Measurements from ENCODE around the gene LRCH3. TPM values are rescaled to one million over a fixed set of nuclear protein-coding genes. Genes with fewer than 3 reads are reported as not detected.

Gene LRCH3
- total and polyA plus RNA-seq, 2 of the 13 experiments (the other 11 are each of a cell fraction or from before 2014, with no cell fraction given): 25.5 to 103 TPM

DNA sequence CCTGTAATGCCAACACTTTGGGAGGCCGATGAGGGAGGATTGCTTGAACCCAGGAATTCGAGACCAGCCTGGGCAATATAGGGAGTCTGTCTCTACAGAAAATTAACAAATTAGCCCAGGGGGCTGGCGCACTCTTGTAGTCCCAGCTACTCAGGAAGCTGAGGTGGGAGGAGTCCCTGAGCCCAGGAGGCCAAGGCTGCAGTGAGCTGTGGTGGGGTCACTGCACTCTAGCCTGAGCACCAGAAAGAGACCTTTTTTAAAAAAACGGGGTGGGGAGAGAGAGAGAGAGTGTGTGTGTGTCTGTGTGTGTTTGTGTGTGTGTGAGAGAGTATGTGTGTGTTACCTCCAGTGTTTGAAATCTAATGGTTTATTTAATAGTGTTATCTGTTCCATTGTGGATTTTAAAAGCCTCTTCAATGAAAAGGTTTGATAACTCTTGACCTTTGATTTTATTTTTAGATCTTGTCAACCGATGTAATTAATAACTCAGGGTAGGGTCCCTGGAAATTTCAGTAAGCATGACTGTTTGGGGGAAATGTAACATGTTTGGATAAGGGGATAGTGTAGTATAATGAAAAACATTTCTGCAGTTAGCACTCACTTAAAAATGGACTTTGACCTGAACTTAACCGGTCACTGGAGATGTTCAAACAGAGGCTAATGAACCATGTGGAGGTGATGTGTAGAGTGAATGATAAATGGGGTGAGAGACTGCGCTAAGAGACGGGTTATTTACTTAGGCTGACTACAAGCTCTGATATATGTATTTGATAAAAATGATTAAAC, 29.7 kb downstream of the LRCH3 start (continued):
- TF ChIP-seq, protein P1, sequence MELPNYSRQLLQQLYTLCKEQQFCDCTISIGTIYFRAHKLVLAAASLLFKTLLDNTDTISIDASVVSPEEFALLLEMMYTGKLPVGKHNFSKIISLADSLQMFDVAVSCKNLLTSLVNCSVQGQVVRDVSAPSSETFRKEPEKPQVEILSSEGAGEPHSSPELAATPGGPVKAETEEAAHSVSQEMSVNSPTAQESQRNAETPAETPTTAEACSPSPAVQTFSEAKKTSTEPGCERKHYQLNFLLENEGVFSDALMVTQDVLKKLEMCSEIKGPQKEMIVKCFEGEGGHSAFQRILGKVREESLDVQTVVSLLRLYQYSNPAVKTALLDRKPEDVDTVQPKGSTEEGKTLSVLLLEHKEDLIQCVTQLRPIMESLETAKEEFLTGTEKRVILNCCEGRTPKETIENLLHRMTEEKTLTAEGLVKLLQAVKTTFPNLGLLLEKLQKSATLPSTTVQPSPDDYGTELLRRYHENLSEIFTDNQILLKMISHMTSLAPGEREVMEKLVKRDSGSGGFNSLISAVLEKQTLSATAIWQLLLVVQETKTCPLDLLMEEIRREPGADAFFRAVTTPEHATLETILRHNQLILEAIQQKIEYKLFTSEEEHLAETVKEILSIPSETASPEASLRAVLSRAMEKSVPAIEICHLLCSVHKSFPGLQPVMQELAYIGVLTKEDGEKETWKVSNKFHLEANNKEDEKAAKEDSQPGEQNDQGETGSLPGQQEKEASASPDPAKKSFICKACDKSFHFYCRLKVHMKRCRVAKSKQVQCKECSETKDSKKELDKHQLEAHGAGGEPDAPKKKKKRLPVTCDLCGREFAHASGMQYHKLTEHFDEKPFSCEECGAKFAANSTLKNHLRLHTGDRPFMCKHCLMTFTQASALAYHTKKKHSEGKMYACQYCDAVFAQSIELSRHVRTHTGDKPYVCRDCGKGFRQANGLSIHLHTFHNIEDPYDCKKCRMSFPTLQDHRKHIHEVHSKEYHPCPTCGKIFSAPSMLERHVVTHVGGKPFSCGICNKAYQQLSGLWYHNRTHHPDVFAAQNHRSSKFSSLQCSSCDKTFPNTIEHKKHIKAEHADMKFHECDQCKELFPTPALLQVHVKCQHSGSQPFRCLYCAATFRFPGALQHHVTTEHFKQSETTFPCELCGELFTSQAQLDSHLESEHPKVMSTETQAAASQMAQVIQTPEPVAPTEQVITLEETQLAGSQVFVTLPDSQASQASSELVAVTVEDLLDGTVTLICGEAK (IDR thresholded peaks at IDR 0.05): no peak
- TF ChIP-seq, protein P1 (CRISPR knock-in tag; IDR thresholded peaks at IDR 0.05): no peak
- TF ChIP-seq ZNF326 (CRISPR knock-in tag; IDR thresholded peaks at IDR 0.05; ENCODE audit: borderline replicate concordance) (no peak), NCOA5 (CRISPR knock-in tag; IDR thresholded peaks at IDR 0.05) (no peak), ARNTL (CRISPR knock-in tag; IDR thresholded peaks at IDR 0.05) (no peak; the same call in 1 of the 2 replicates), NR0B2 (CRISPR knock-in tag; IDR thresholded peaks at IDR 0.05) (no peak), REPIN1 (CRISPR knock-in tag; IDR thresholded peaks at IDR 0.05; ENCODE audit: borderline replicate concordance, low read depth) (no peak; the same call in 1 of the 2 replicates), ZSCAN30 (CRISPR knock-in tag; IDR thresholded peaks at IDR 0.05) (no peak), THAP7 (CRISPR knock-in tag; IDR thresholded peaks at IDR 0.05) (no peak), ZNF253 (CRISPR knock-in tag; IDR thresholded peaks at IDR 0.05; ENCODE audit: borderline replicate concordance) (no peak), DNMT3B (CRISPR knock-in tag; conservative IDR thresholded peaks at IDR 0.05) (no peak)
- TF ChIP-seq, protein P2, sequence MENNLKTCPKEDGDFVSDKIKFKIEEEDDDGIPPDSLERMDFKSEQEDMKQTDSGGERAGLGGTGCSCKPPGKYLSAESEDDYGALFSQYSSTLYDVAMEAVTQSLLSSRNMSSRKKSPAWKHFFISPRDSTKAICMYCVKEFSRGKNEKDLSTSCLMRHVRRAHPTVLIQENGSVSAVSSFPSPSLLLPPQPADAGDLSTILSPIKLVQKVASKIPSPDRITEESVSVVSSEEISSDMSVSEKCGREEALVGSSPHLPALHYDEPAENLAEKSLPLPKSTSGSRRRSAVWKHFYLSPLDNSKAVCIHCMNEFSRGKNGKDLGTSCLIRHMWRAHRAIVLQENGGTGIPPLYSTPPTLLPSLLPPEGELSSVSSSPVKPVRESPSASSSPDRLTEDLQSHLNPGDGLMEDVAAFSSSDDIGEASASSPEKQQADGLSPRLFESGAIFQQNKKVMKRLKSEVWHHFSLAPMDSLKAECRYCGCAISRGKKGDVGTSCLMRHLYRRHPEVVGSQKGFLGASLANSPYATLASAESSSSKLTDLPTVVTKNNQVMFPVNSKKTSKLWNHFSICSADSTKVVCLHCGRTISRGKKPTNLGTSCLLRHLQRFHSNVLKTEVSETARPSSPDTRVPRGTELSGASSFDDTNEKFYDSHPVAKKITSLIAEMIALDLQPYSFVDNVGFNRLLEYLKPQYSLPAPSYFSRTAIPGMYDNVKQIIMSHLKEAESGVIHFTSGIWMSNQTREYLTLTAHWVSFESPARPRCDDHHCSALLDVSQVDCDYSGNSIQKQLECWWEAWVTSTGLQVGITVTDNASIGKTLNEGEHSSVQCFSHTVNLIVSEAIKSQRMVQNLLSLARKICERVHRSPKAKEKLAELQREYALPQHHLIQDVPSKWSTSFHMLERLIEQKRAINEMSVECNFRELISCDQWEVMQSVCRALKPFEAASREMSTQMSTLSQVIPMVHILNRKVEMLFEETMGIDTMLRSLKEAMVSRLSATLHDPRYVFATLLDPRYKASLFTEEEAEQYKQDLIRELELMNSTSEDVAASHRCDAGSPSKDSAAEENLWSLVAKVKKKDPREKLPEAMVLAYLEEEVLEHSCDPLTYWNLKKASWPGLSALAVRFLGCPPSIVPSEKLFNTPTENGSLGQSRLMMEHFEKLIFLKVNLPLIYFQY (CRISPR knock-in tag; IDR thresholded peaks at IDR 0.05; ENCODE audit: borderline replicate concordance): no peak
- TF ChIP-seq, protein P3, sequence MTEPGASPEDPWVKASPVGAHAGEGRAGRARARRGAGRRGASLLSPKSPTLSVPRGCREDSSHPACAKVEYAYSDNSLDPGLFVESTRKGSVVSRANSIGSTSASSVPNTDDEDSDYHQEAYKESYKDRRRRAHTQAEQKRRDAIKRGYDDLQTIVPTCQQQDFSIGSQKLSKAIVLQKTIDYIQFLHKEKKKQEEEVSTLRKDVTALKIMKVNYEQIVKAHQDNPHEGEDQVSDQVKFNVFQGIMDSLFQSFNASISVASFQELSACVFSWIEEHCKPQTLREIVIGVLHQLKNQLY (CRISPR knock-in tag; IDR thresholded peaks at IDR 0.05): peak; percentile 57; the same call in 1 of the 2 replicates
